ENCODE measurements around the gene SPPL3.

DNA sequence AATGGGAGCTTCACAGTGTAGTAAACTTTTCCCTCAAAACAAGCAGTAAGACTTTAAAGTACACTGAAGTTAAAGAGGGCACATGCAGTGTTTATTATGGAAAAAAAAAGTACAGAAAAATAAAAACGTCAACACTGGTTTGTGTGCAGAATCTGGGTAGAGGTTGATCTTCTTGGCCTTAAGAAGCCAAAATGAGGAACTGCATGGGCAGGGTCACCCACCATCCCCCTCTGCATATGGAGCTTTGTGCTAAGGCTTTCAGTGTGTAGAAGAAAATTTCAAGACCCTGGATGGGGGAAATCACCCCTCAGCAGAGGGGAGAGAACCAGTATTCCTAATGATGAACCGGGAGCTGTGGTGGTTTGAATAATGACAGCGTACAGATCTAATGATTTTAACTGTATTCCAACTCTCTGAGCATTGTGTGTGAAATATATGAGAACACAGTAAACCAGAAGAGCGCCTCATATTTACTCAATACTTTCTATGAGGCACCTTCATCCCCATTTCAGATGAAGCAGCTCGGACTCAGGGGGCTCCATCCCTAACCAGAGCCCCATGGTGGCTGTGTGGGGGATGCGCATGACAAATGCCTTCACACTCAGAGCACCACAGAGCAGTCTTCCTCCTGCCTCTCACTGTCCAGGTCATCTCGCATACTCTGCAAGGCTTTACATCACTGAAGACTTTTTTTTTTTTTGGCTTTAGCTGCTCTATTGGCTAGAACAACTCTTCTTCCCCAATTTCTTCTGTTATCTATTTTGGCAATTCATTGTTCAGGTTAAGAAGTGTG, 145.2 kb downstream of the SPPL3 start:
- TF ChIP-seq, protein P1, sequence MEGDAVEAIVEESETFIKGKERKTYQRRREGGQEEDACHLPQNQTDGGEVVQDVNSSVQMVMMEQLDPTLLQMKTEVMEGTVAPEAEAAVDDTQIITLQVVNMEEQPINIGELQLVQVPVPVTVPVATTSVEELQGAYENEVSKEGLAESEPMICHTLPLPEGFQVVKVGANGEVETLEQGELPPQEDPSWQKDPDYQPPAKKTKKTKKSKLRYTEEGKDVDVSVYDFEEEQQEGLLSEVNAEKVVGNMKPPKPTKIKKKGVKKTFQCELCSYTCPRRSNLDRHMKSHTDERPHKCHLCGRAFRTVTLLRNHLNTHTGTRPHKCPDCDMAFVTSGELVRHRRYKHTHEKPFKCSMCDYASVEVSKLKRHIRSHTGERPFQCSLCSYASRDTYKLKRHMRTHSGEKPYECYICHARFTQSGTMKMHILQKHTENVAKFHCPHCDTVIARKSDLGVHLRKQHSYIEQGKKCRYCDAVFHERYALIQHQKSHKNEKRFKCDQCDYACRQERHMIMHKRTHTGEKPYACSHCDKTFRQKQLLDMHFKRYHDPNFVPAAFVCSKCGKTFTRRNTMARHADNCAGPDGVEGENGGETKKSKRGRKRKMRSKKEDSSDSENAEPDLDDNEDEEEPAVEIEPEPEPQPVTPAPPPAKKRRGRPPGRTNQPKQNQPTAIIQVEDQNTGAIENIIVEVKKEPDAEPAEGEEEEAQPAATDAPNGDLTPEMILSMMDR (IDR thresholded peaks at IDR 0.05; ENCODE audit: insufficient read depth, low read length, poor library complexity, severe bottlenecking) = no peak
- no peak for TF ChIP-seq EZH2phosphoT487 (conservative IDR thresholded peaks at IDR 0.05; ENCODE audit: low read length)
